ENCODE results near the gene EPB41L3.

DNA sequence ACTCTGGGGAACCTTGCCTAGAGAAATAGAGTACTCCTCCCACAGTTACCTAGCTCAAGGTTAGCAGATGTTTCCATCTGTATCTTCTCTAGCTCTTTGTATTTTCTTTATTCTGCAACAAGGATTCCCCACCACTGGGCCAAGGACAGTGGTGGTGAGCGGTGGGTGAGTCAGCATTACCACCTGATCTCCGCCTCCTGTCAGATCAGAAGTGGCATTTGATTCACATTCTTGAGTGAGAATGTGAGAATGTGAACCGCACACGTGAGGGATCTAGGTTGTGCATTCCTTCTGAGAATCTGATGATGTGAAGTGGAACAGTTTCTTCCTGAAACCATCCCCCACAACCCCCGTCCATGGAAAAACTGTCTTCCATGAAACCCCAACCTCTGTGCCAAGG is 9.0 kb downstream of the EPB41L3 start:
- no peak for TF ChIP-seq POLR2A (IDR thresholded peaks at IDR 0.05)
- TF ChIP-seq, protein P1, sequence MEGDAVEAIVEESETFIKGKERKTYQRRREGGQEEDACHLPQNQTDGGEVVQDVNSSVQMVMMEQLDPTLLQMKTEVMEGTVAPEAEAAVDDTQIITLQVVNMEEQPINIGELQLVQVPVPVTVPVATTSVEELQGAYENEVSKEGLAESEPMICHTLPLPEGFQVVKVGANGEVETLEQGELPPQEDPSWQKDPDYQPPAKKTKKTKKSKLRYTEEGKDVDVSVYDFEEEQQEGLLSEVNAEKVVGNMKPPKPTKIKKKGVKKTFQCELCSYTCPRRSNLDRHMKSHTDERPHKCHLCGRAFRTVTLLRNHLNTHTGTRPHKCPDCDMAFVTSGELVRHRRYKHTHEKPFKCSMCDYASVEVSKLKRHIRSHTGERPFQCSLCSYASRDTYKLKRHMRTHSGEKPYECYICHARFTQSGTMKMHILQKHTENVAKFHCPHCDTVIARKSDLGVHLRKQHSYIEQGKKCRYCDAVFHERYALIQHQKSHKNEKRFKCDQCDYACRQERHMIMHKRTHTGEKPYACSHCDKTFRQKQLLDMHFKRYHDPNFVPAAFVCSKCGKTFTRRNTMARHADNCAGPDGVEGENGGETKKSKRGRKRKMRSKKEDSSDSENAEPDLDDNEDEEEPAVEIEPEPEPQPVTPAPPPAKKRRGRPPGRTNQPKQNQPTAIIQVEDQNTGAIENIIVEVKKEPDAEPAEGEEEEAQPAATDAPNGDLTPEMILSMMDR (IDR thresholded peaks at IDR 0.05), result no peak
